HCT116 (cell line): ENCODE results near the gene LRIT2. TPM values are rescaled to one million over a fixed set of nuclear protein-coding genes. Genes with fewer than 3 reads are reported as not detected.

Experiments
- ATAC-seq: fragments of 200-7000 bp; cut with Tn5 transposase; 2 replicates; pipeline ENCODE4 v1.9.1; 2020; ENCODE audit warnings: mild to moderate bottlenecking, moderate library complexity
- BruUV-seq: library from RNA; stranded (reverse); fragments of 400-500 nt; replicated peaks from 2 replicates; lab custom pipeline; 2021; lab: Mats Ljungman, UMichigan
- CTCF ChIA-PET: fragments of 300-600 bp; sonication (Branson Sonifier 250); formaldehyde crosslinking; loops from one replicate; lab custom pipeline; 2021; ENCODE audit warnings: antibody characterized with exemption; lab: Charles Lee
- POLR2A ChIA-PET: fragments of 300-600, 350-600 bp; sonication (Branson Sonifier 250); formaldehyde crosslinking; loops from one replicate; lab custom pipeline; 2021; ENCODE audit warnings: antibody characterized with exemption; lab: Charles Lee
- RAD21 ChIA-PET, 2 experiments: fragments of 300-600 bp; sonication (Branson Sonifier 250); formaldehyde crosslinking; loops; one replicate each; lab custom pipeline; 2023; ENCODE audit warnings: low total read pairs in 2 of 2; ENCODE audit not compliant: uncharacterized antibody in 2 of 2, unreplicated experiment in 2 of 2, low non-redundant PET in 1 of 2; lab: Charles Lee
- DNase-seq: peaks from one replicate; pipeline ENCODE4 v3.0.0-alpha.2; 2010; ENCODE audit warnings: low read depth, low spot score
- H2AFZ ChIP-seq: fragments of 200-600 bp; shearing (Covaris generic), sonication (generic); 2 replicates; pipeline ENCODE4 v1.6.1; 2017; ENCODE audit warnings: low read depth, mixed run types, mixed read lengths, antibody characterized with exemption, low read length; ENCODE audit not compliant: poor library complexity, severe bottlenecking
- H3K27ac ChIP-seq: 2 replicates; pipeline ENCODE4 v1.5.1; 2012; ENCODE audit warnings: low read depth, low read length
- H3K27me3 ChIP-seq: fragments of 200-600 bp; sonication (generic); 2 replicates; pipeline ENCODE4 v1.6.1; 2016; ENCODE audit warnings: mixed run types, low read length, mixed read lengths; ENCODE audit not compliant: insufficient read depth
- H3K36me3 ChIP-seq, 2 experiments: fragments of 200-500 bp in 1 of 2; fragments of 200-600 bp in 1 of 2; sonication (Bioruptor generic) in 1 of 2; sonication (generic) in 1 of 2; 2 replicates each; pipeline versions ENCODE4 v1.5.1 to v1.6.1; 2014 to 2016; ENCODE audit warnings: low read length in 2 of 2, inconsistent platforms in 1 of 2, mixed read lengths in 1 of 2, mixed run types in 1 of 2; ENCODE audit not compliant: insufficient read depth in 2 of 2, control insufficient read depth in 1 of 2
- H3K4me1 ChIP-seq, 2 experiments: fragments of 200-600 bp in 1 of 2; sonication (generic) in 1 of 2; 2 replicates each; pipeline versions ENCODE4 v1.5.1 to v1.6.1; 2012 to 2017; ENCODE audit warnings: low read length in 2 of 2, inconsistent platforms in 1 of 2, mild to moderate bottlenecking in 1 of 2, mixed read lengths in 1 of 2, mixed run types in 1 of 2, moderate library complexity in 1 of 2; ENCODE audit not compliant: insufficient read depth in 2 of 2, control insufficient read depth in 1 of 2
- H3K4me2 ChIP-seq: fragments of 200-600 bp; sonication (generic); 2 replicates; pipeline ENCODE4 v1.6.1; 2017; ENCODE audit warnings: mixed run types, low read length, mixed read lengths
- H3K4me3 ChIP-seq, 2 experiments: fragments of 200-600 bp in 1 of 2; sonication (generic) in 1 of 2; replicated peaks in 1 of 2; 2 replicates each; pipeline ENCODE4 v1.5.1; 2011 to 2016; ENCODE audit warnings: low read length in 2 of 2, control low read depth in 1 of 2, low read depth in 1 of 2, mild to moderate bottlenecking in 1 of 2, mixed read lengths in 1 of 2, mixed run types in 1 of 2
- H3K79me2 ChIP-seq: fragments of 200-600 bp; sonication (generic); 2 replicates; pipeline ENCODE4 v1.6.1; 2017; ENCODE audit warnings: mild to moderate bottlenecking, mixed run types, low read length, moderate library complexity, mixed read lengths; ENCODE audit not compliant: insufficient read depth
- H3K9ac ChIP-seq: fragments of 200-600 bp; sonication (generic); 2 replicates; pipeline ENCODE4 v1.6.1; 2016; ENCODE audit warnings: low read length, mixed read lengths
- H3K9me2 ChIP-seq: fragments of 200-600 bp; sonication (generic), shearing (Covaris generic); 2 replicates; pipeline ENCODE4 v1.6.1; 2017; ENCODE audit warnings: mixed run types, mild to moderate bottlenecking, moderate library complexity; ENCODE audit not compliant: insufficient read depth
- H3K9me3 ChIP-seq, 2 experiments: fragments of 200-500 bp in 1 of 2; fragments of 200-600 bp in 1 of 2; sonication (Bioruptor generic) in 1 of 2; sonication (generic) in 1 of 2; 2 replicates each; pipeline ENCODE4 v1.6.1; 2014 to 2017; ENCODE audit warnings: low read length in 2 of 2, mixed read lengths in 2 of 2, inconsistent platforms in 1 of 2, low read depth in 1 of 2, mild to moderate bottlenecking in 1 of 2, mixed run types in 1 of 2, moderate library complexity in 1 of 2; ENCODE audit not compliant: control insufficient read depth in 1 of 2, insufficient read depth in 1 of 2
- H4K20me1 ChIP-seq: fragments of 200-600 bp; sonication (generic), shearing (Covaris generic); 2 replicates; pipeline ENCODE4 v1.6.1; 2017; ENCODE audit warnings: mixed run types, mild to moderate bottlenecking, moderate library complexity; ENCODE audit not compliant: insufficient read depth
- ATF3 ChIP-seq: IDR thresholded peaks from 2 replicates; pipeline ENCODE4 v1.6.1; 2012
- CEBPB ChIP-seq: IDR thresholded peaks from 2 replicates; pipeline ENCODE4 v1.6.1; 2012; ENCODE audit warnings: low read depth
- MAX ChIP-seq: IDR thresholded peaks from 2 replicates; pipeline ENCODE4 v1.6.1; 2012
- REST ChIP-seq: IDR thresholded peaks from 2 replicates; pipeline ENCODE4 v1.6.1; 2012; ENCODE audit warnings: low read depth
- TCF7L2 ChIP-seq: IDR thresholded peaks from 2 replicates; pipeline ENCODE4 v1.7.0; 2011; ENCODE audit warnings: borderline replicate concordance, inconsistent platforms; ENCODE audit not compliant: insufficient read depth, insufficient read length; ENCODE audit errors: extremely low read depth
- ZFX ChIP-seq: fragments of 450-650 bp; IDR thresholded peaks from 2 replicates; pipeline ENCODE4 v1.6.1; 2017
- ZNF274 ChIP-seq: fragments of 200-500 bp; sonication (Bioruptor generic); IDR thresholded peaks from 2 replicates; pipeline ENCODE4 v1.6.1; 2014; ENCODE audit warnings: mild to moderate bottlenecking, low read depth, low read length, inconsistent platforms
- intact Hi-C: fragments of 100-400 bp; cut with micrococcal nuclease; formaldehyde crosslinking; loops from 2 replicates; pipeline ENCODE4 v1.10.0; 2022
- total RNA-seq: library from RNA; stranded (reverse); gene quantifications from one replicate; pipeline ENCODE4 v1.2.1, GENCODE V29; 2021; ENCODE audit not compliant: unreplicated experiment

The LRIT2 gene
- total RNA-seq, 1 experiment from 2014 or later, result not detected

- no peaks in the 10 kb centered on the region for H3K36me3 ChIP-seq
- H3K27me3 ChIP-seq, result no peaks in the 10 kb centered on the region; the same call in 1 of the 2 replicates
- RAD21 ChIA-PET, result no interaction called here
These were observed 15.9 kb upstream of the LRIT2 start, which contains the start of gene LRIT1 for GRCh38 chr10:84241185-84241790. Gene LRIT1 (minus strand): TSS chr10:84241546. CDS start chr10:84241439, 107 bp downstream.

More at GRCh38 chr10:84241185-84241790, 15.9 kb upstream of the LRIT2 start, which contains the start of gene LRIT1:
- no peak within 1 kb of the TSS for H3K27ac ChIP-seq
- no peak within 1 kb of the TSS for H2AFZ ChIP-seq
- intact Hi-C loops, result no loop called here
- H3K9ac ChIP-seq, result no peak within 1 kb of the TSS
- POLR2A ChIA-PET, result no interaction called here
- ATAC-seq, result no peak
- H4K20me1 ChIP-seq, result no peaks in the 10 kb centered on the region
- no peak for DNase-seq
- H3K4me2 ChIP-seq, result no peak within 1 kb of the TSS
- TF ChIP-seq TCF7L2 (no peak), ZFX (no peak), ATF3 (no peak), ZNF274 (no peak), MAX (no peak), REST (no peak), CEBPB (no peak)
- TF ChIP-seq, all 23 proteins: peak for 0
- Histone ChIP-seq H3K4me1 (no peaks in the 10 kb centered on the region), H3K4me3 (no peak within 1 kb of the TSS), H3K79me2 (no peaks in the 10 kb centered on the region), H3K9me2 (no peaks in the 10 kb centered on the region), H3K9me3 (no peaks in the 10 kb centered on the region)
- BruUV-seq, result no TSS peak
- CTCF ChIA-PET, result no interaction called here
